Smooth muscle cell of bladder (primary cell): Measurements from ENCODE around the gene SLIRP. TPM values are rescaled to one million over a fixed set of nuclear protein-coding genes. Genes with fewer than 3 reads are reported as not detected.

Source experiments
- total RNA-seq: library from RNA; depleted of rRNA; stranded (reverse); fragments of >200 nt; gene quantifications from 2 replicates; pipeline ENCODE4 v1.2.3, GENCODE V29; 2014

Gene SLIRP
- 168 and 174 TPM in 2 replicates for total RNA-seq

DNA sequence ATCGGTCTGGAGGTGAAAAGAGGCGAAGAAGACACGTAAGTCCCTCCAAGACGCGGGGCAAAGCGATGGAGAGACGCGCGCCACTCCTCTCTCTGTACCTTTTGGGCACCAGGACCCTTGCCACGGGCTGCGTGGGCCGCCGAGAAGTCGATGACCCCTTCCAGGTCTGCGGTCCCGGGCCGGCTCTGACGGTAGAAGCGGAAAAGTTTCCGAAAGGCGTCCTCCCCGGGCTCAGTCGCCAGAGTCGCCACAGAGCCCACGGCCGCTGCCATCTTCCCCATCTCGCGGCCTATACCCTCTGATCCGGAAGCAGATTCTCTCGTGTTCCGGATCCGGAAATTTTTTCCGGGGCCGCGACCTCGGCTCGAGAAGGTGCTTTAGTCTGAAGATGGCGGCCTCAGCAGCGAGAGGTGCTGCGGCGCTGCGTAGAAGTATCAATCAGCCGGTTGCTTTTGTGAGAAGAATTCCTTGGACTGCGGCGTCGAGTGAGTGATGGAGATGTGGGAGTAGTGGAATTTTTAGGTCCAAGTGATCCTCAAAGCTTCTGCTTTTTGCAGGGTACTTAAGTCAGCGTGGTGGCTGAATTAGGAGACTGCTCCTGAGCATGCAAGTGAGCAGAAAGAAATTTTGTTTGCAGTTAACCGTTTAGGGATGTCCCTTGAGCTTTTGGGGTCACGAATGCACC is at the start of gene SLIRP, which contains the start of gene ALKBH1:
Gene SLIRP, plus strand, starts transcription at position 380 of the 685 bp plus-strand sequence. Its CDS starts 9 bp downstream, at position 389.
Gene ALKBH1, minus strand, starts transcription at position 300 of the 685 bp plus-strand sequence. Its CDS starts 19 bp downstream, at position 281.

DNA sequence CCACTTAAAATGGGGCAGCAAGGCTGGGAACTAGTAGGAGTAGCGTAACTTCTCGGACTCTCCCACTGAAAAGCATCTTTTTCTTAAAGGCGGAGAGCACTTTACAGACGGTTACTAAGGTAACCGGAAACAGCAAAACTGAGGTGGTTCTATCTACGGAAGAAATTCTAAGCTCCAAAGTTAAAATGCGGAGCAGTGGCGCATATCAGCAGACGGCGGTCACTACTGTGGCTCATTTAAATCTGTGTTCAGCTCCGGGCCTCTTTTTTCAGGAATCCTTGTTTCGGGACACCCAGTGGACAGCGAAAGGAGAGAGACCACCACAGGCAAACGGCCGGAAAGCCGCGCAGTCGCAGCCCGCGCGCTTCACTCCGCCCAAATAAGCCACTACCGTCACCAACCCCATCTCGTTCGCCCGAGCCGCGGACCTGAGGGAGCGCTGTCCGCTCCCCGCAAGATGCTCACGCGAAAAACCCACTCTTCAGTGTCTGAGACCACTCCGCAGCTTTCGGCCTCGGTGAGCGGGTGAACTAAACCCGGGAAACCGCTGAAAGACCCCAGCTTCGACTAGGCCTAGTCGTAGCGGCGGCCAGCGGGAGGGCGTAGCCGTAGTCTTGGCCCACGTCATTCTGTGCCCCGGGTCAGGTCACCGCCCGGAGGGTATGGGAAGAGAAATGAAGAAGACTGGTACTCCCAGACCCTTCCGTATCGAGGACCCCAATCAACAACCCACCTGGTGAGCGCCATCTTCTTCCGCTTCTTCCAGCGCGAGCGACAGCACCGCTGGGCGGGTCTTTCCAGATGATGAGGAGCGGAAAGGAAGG is 52.7 kb downstream of the SLIRP start, which contains the start of gene SNW1:
Gene SNW1, minus strand, starts transcription at position 776 of the 824 bp plus-strand sequence. Its CDS starts 29 bp downstream, at position 747.

Other genes with a start within 250 kb of the SLIRP start
- gene ISM2, start 209.3 kb upstream of the SLIRP start, total RNA-seq = 0.14 and 0.55 TPM in 2 replicates
- 15.8 and 17.5 TPM in 2 replicates for gene SPTLC2, start 91.5 kb upstream of the SLIRP start, total RNA-seq
- gene ALKBH1, start 80 bp upstream of the SLIRP start, total RNA-seq = 7.7 and 7.9 TPM in 2 replicates
- gene SNW1, start 53.1 kb downstream of the SLIRP start, total RNA-seq = 41.7 and 47.0 TPM in 2 replicates
- 4.3 and 4.4 TPM in 2 replicates for gene ADCK1, start 92.0 kb downstream of the SLIRP start, total RNA-seq